K562 (cell line): ENCODE measurements around the gene ING4. TPM values are rescaled to one million over a fixed set of nuclear protein-coding genes. Genes with fewer than 3 reads are reported as not detected.
A peak's percentile ranks its signal among the peaks of the same experiment; 100 is the strongest.

ENCODE experiments used
- ARHGAP35 ChIP-seq: fragments of 450-650 bp; IDR thresholded peaks from 2 replicates; pipeline ENCODE4 v1.6.1; 2018; ENCODE audit not compliant: partially characterized antibody
- CBFB ChIP-seq: sonication (generic); formaldehyde crosslinking; IDR thresholded peaks from 2 replicates; pipeline ENCODE4 v1.4.0; 2020; ENCODE audit warnings: mild to moderate bottlenecking, missing genetic modification reagents
- DLX4 ChIP-seq: fragments of 250-450 bp; sonication (Bioruptor Pico); IDR thresholded peaks from 2 replicates; pipeline ENCODE4 v1.6.1; 2021; ENCODE audit warnings: mild to moderate bottlenecking
- E2F3 ChIP-seq: fragments of 250-450 bp; sonication (Bioruptor Pico); IDR thresholded peaks from 2 replicates; pipeline ENCODE4 v1.4.0; 2020; ENCODE audit warnings: mild to moderate bottlenecking
- HMG20A ChIP-seq: fragments of 450-650 bp; formaldehyde crosslinking; conservative IDR thresholded peaks from 2 replicates; pipeline ENCODE4 v1.4.0; 2020; ENCODE audit warnings: mild to moderate bottlenecking, mixed read lengths
- HMG20B ChIP-seq: fragments of 250-450 bp; sonication (Bioruptor Pico); IDR thresholded peaks from 2 replicates; pipeline ENCODE4 v1.5.0; 2021; ENCODE audit warnings: mild to moderate bottlenecking
- MEF2A ChIP-seq: IDR thresholded peaks from 2 replicates; pipeline ENCODE4 v1.6.1; 2011; ENCODE audit warnings: low read depth, mild to moderate bottlenecking, low read length, moderate library complexity; ENCODE audit not compliant: control insufficient read depth
- MGA ChIP-seq: fragments of 450-650 bp; IDR thresholded peaks from 2 replicates; pipeline ENCODE4 v1.6.1; 2016; ENCODE audit warnings: mild to moderate bottlenecking, moderate library complexity
- MYC ChIP-seq, 2 experiments: fragments of 250-450 bp in 1 of 2; sonication (Bioruptor Pico) in 1 of 2; IDR thresholded peaks; 2 replicates each; pipeline versions ENCODE4 v1.5.1 to v1.6.1; 2012 to 2021; ENCODE audit warnings: low read depth in 2 of 2, borderline replicate concordance in 1 of 2, improper control_type of control experiment in 1 of 2, low read length in 1 of 2, mild to moderate bottlenecking in 1 of 2, moderate library complexity in 1 of 2
- NFE2 ChIP-seq: IDR thresholded peaks from 2 replicates; pipeline ENCODE4 v1.6.1; 2014; ENCODE audit warnings: antibody characterized with exemption, low read depth
- RCOR1 ChIP-seq, 2 experiments: IDR thresholded peaks; 2 replicates each; pipeline ENCODE4 v1.6.1; 2012; ENCODE audit warnings: low read depth in 2 of 2, low read length in 2 of 2, borderline replicate concordance in 1 of 2, improper control_type of control experiment in 1 of 2
- TOE1 ChIP-seq, 2 experiments: fragments of 450-650 bp in 1 of 2; sonication (generic) in 1 of 2; formaldehyde crosslinking in 1 of 2; IDR thresholded peaks; 2 replicates each; pipeline versions ENCODE4 v1.7.1 to v1.8.0; 2016 to 2022; ENCODE audit warnings: borderline replicate concordance in 2 of 2, mild to moderate bottlenecking in 2 of 2, antibody characterized with exemption in 1 of 2, inconsistent platforms in 1 of 2, low read depth in 1 of 2, missing genetic modification reagents in 1 of 2, moderate library complexity in 1 of 2
- ZNF174 ChIP-seq: fragments of 250-450 bp; sonication (Bioruptor Pico); IDR thresholded peaks from 2 replicates; pipeline ENCODE4 v1.4.0; 2020; ENCODE audit warnings: mild to moderate bottlenecking
- polyA plus RNA-seq, 8 experiments: library from polyadenylated mRNA; depleted of rRNA in 4 of 8; stranded (reverse) in 5 of 8; unstranded in 3 of 8; fragments of >200 nt; fragmentation: Nextera tagmentation in 2 of 8; fragmentation: Illumina TruSeq in 1 of 8; extraction: Ambion mirVana in 2 of 8; extraction: Trizol in 1 of 8; gene quantifications; 2 replicates each; pipeline versions ENCODE4 v1.2.1 to v1.2.3, GENCODE V29; 2011 to 2014; ENCODE audit warnings: inconsistent platforms in 1 of 8, missing spikeins in 1 of 8
- total RNA-seq, 7 experiments: library from RNA; depleted of rRNA in 6 of 7; stranded (reverse); fragments of >200 nt in 6 of 7; fragmentation: Illumina TruSeq in 2 of 7; extraction: Trizol in 2 of 7; gene quantifications; 2 replicates each; pipeline versions ENCODE4 v1.2.1 to v1.2.3, GENCODE V29; 2011 to 2021; ENCODE audit warnings: low replicate concordance in 1 of 7
- TF ChIP-seq, protein P1 (sequence below): fragments of 450-650 bp; IDR thresholded peaks from 2 replicates; pipeline ENCODE4 v1.6.1; 2016; ENCODE audit warnings: missing biosample characterization, missing genetic modification characterization

The ING4 gene
- total and polyA plus RNA-seq, 9 of the 15 experiments (the other 6 are each of a cell fraction or from before 2014, with no cell fraction given), result 6.6 to 30.2 (median 15.7) TPM

GRCh38 chr12:6639151-6639801, 23.6 kb downstream of the ING4 start (continued):
- TF ChIP-seq CBFB (CRISPR knock-in tag) (no peak), NFE2 (no peak), TOE1 (IDR thresholded peaks at IDR 0.05; ENCODE audit: borderline replicate concordance) (no peak), TOE1 (CRISPR knock-in tag; IDR thresholded peaks at IDR 0.05; ENCODE audit: borderline replicate concordance, low read depth) (no peak), RCOR1 (IDR thresholded peaks at IDR 0.05; ENCODE audit: borderline replicate concordance in 1 of 2, low read depth in 2 of 2, low read length in 2 of 2) (peak in 1 of 2 experiments; percentile 93; a peak in 2 of 4 replicates), HMG20B (CRISPR knock-in tag) (no peak), ARHGAP35 (no peak), HMG20A (CRISPR knock-in tag) (no peak), ZNF174 (no peak), DLX4 (no peak), MEF2A (no peak), MYC (IDR thresholded peaks at IDR 0.05; ENCODE audit: low read depth, low read length) (peak; percentile 58), MYC (CRISPR knock-in tag; IDR thresholded peaks at IDR 0.05; ENCODE audit: borderline replicate concordance, low read depth) (no peak), MGA (peak; percentile 47), E2F3 (CRISPR knock-in tag) (no peak)
- TF ChIP-seq, protein P1, sequence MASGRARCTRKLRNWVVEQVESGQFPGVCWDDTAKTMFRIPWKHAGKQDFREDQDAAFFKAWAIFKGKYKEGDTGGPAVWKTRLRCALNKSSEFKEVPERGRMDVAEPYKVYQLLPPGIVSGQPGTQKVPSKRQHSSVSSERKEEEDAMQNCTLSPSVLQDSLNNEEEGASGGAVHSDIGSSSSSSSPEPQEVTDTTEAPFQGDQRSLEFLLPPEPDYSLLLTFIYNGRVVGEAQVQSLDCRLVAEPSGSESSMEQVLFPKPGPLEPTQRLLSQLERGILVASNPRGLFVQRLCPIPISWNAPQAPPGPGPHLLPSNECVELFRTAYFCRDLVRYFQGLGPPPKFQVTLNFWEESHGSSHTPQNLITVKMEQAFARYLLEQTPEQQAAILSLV (tag), result no peak
